Forelimb muscle (tissue), 1 donor: ENCODE data around the gene RGPD5. TPM values are rescaled to one million over a fixed set of nuclear protein-coding genes. Genes with fewer than 3 reads are reported as not detected.
"Not testable (repeated sequence)": the region's sequence is repeated elsewhere in the genome, so short reads cannot be mapped to it uniquely, and the experiment has no call there.

Experiments
- DNase-seq: peaks from one replicate; pipeline ENCODE4 v3.0.0-alpha.2; 2013; ENCODE audit warnings: low read depth
- polyA plus RNA-seq: library from polyadenylated mRNA; unstranded; fragments of 120-200 nt; gene quantifications from one replicate; pipeline ENCODE4 v1.2.1, GENCODE V29; 2013; ENCODE audit not compliant: insufficient read length

The RGPD5 gene
- polyA plus RNA-seq, 1 donor = 33.5 TPM

DNA sequence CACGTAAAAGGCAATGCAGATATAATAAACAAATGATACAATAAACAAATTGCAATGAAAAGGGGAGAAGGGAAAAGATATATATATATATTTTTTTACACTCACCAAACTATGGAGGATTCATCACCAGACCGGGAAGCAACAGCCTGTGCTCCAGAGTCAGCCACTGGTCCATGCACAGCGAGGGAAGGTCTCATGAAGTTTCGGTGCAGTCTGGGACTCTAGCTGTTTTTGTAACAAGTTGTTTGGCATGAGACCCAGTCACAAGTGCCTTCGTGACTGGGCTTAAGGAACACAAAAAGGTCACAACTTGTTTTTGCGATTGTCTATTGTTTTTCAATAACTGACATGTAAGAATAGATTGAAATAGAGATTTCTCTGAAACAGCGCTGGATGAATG lies 99.6 kb downstream of the RGPD5 start:
- not testable (repeated sequence) for DNase-seq

GRCh38 chr2:109894141-109894540 lies 100.0 kb downstream of the RGPD5 start:
- DNase-seq = not testable (repeated sequence)

- DNase-seq = not testable (repeated sequence)
These were observed 101.2 kb downstream of the RGPD5 start for GRCh38 chr2:109895090-109895869.

GRCh38 chr2:109896212-109896611 lies 102.1 kb downstream of the RGPD5 start:
- not testable (repeated sequence) for DNase-seq

DNA sequence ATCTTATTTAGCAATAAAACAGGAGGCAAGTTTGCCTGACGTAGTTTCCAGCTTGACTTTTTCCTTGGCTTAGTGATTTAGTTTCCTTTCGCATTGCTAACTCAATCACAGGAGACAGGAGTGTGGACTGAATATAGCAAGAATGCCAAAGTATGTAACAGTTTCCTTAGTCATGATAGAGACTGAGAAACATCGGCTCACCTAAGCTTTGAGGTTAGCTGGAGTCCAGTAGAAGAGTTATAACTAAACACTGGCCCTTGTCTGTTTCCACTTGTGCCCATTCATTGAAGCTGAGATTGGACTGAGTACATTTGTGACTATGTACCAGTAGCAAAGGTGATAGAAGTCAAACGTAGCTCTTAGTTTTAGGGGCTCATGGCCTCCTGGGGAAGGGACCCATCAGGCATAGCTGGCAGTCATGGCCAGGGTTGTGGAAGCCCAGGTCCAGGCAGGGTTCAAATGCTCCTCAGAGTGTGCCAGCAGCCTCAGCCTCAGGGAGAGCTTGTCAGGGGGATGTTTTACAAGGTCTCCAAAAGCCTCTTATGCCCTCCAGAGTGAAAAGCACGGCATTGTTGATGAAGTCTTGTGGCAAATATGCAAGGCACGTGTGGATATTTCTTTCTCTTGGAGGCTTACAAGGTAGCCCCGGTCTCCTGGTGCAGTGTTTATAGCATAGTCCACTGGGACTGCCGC lies 103.8 kb downstream of the RGPD5 start:
- DNase-seq = not testable (repeated sequence)

- not testable (repeated sequence) for DNase-seq
These were observed 104.6 kb downstream of the RGPD5 start, which contains the start of gene LIMS3 for GRCh38 chr2:109898462-109899336. Gene LIMS3 (plus strand): TSS chr2:109898688. CDS start chr2:109898729, 41 bp downstream.

- DNase-seq = not testable (repeated sequence)
These were observed 111.7 kb downstream of the RGPD5 start for GRCh38 chr2:109905796-109906195.

Other genes starting within 250 kb of the RGPD5 start
- 75.9 TPM for gene SEPTIN10, start 180.3 kb upstream of the RGPD5 start, polyA plus RNA-seq
- gene SOWAHC, start 179.9 kb upstream of the RGPD5 start, polyA plus RNA-seq = 6.4 TPM
- 6.0 TPM for gene LIMS3, start 104.4 kb downstream of the RGPD5 start, polyA plus RNA-seq